Psoas muscle (tissue), 8 donors: Measurements from ENCODE around the gene NFATC1. TPM values are rescaled to one million over a fixed set of nuclear protein-coding genes. Genes with fewer than 3 reads are reported as not detected.

Experiments
- ATAC-seq, 4 donors: fragments of 200-7000 bp; cut with Tn5 transposase; one replicate each; pipeline ENCODE4 v1.9.1; 2020; ENCODE audit warnings: moderate library complexity in 3 of 4, mild to moderate bottlenecking in 2 of 4
- DNase-seq, 2 donors: peaks; one replicate each; pipeline ENCODE4 v3.0.0-alpha.2; 2020
- H3K27ac ChIP-seq: fragments of 200-600 bp; one replicate; pipeline ENCODE4 v1.8.0; 2022
- H3K27me3 ChIP-seq, 3 donors: fragments of 200-600 bp in 1 of 3; one replicate each; pipeline versions ENCODE4 v1.6.1 to v1.8.0; 2013 to 2022; ENCODE audit warnings: low read length in 2 of 3, mild to moderate bottlenecking in 2 of 3, moderate library complexity in 1 of 3; ENCODE audit not compliant: insufficient read depth in 3 of 3
- H3K36me3 ChIP-seq, 2 donors: fragments of 200-600 bp in 1 of 2; one replicate each; pipeline versions ENCODE4 v1.6.1 to v1.8.0; 2013 to 2022; ENCODE audit warnings: low read depth in 1 of 2, mild to moderate bottlenecking in 1 of 2, moderate library complexity in 1 of 2; ENCODE audit not compliant: insufficient read depth in 1 of 2
- H3K4me1 ChIP-seq: fragments of 200-600 bp; one replicate; pipeline ENCODE4 v1.8.0; 2022
- H3K4me3 ChIP-seq: fragments of 200-600 bp; one replicate; pipeline ENCODE4 v1.8.0; 2022; ENCODE audit warnings: mild to moderate bottlenecking
- H3K9me3 ChIP-seq: fragments of 200-600 bp; one replicate; pipeline ENCODE4 v1.8.0; 2022
- CTCF ChIP-seq: fragments of 200-600 bp; IDR thresholded peaks from one replicate; pipeline ENCODE4 v1.8.0; 2022; ENCODE audit warnings: antibody characterized with exemption
- WGBS, 3 donors: extraction: QIAGEN DNeasy Blood & Tissue Kit; methylation state at CpG; one replicate each; pipeline versions ENCODE4 v1.1.6 to v1.1.7; 2013; 5-methylcytosine and 5-hydroxymethylcytosine counted together
- intact Hi-C, 2 donors: fragments of 100-400 bp; cut with DNase I; formaldehyde crosslinking; loops; one replicate each; pipeline versions ENCODE4 v1.11.0 to v1.14.2; 2022
- polyA plus RNA-seq, 3 donors: library from polyadenylated mRNA; stranded (reverse); fragments of 200-250 nt; gene quantifications; one replicate each; pipeline ENCODE4 v1.2.3, GENCODE V29; 2013
- total RNA-seq, 4 donors: library from RNA; stranded (reverse); fragmentation: NEBNext Ultra II Directional in 2 of 4; extraction: Animal tissue kit (Norgen Biotek cat#: 25700) in 2 of 4; gene quantifications; one replicate each; pipeline versions ENCODE4 v1.2.1 to v1.2.4, GENCODE V29; 2021 to 2023
- donor health status: healthy with polysubstance abuse.
- donor health status: DM: no; HTN: no; CAD: no; lungs with moderate emphysema.
- donor health status: Bipolar disorder and iron deficiency.
- donor health status: healthy.
- donor health status: DM: yes; HTN: yes; CAD: no.
- donor health status: DM: no; HTN: no; CAD: no.
- donor health status: DM: no; HTN: no; CAD: no.
- donor health status: DM: yes; HTN: yes; CAD: no.

Gene NFATC1
- total and polyA plus RNA-seq, 7 donors = 3.0 to 28.7 (median 21.0) TPM

GRCh38 chr18:79484661-79485621 lies 89.2 kb downstream of the NFATC1 start:
- H3K4me1 ChIP-seq = peaks cover 18% of the 10 kb centered on the region
- H3K9me3 ChIP-seq = no peaks in the 10 kb centered on the region
- peak; percentile 30 to 43 (median 33) for ATAC-seq
- WGBS, 3 donors = 52 to 66% (median 66%) methylated on average over 48 to 50 of the region's 50 CpGs
- H3K36me3 ChIP-seq = peaks cover 0 to 27% of the 10 kb centered on the region in 2 donors
- no peak for TF ChIP-seq CTCF
- H3K4me3 ChIP-seq = peak overlapping the region; percentile 19
- DNase-seq = peak; percentile 49 to 50
- H3K27me3 ChIP-seq = no peaks in the 10 kb centered on the region
- intact Hi-C loops = loop anchor here in 1 of 2 donors (5.0 kb wide), 1 partner anchor 38 kb away; no protein-coding TSS in a partner anchor
- H3K27ac ChIP-seq = peak overlapping the region; percentile 74

GRCh38 chr18:79485788-79486355 lies 90.1 kb downstream of the NFATC1 start:
- peak; percentile 71 to 92 (median 86) for ATAC-seq
- TF ChIP-seq CTCF = no peak
- Histone ChIP-seq H3K27me3 (no peaks in the 10 kb centered on the region), H3K9me3 (no peaks in the 10 kb centered on the region), H3K36me3 (peaks cover 0 to 31% of the 10 kb centered on the region in 2 donors), H3K27ac (peak overlapping the region; percentile 74), H3K4me3 (peak overlapping the region; percentile 19), H3K4me1 (peaks cover 18% of the 10 kb centered on the region)
- WGBS, 3 donors = 42 to 51% (median 48%) methylated on average over 16 of the region's 16 CpGs
- intact Hi-C loops = no loop called here
- peak in 1 of 2 donors; percentile 13 for DNase-seq

- peak; percentile 68 to 87 (median 75) for ATAC-seq
- H3K4me1 ChIP-seq = peaks cover 18% of the 10 kb centered on the region
- H3K27ac ChIP-seq = peak overlapping the region; percentile 74
- 65 to 82% (median 73%) methylated on average over 57 to 69 of the region's 69 CpGs for WGBS, 3 donors
- DNase-seq = peak; percentile 49 to 83
- no peak for TF ChIP-seq CTCF
- intact Hi-C loops = no loop called here
- H3K9me3 ChIP-seq = no peaks in the 10 kb centered on the region
- H3K4me3 ChIP-seq = peak overlapping the region; percentile 19
- peaks cover 0 to 31% of the 10 kb centered on the region in 2 donors for H3K36me3 ChIP-seq
- H3K27me3 ChIP-seq = no peaks in the 10 kb centered on the region
Observed at GRCh38 chr18:79486356-79487182, 90.8 kb downstream of the NFATC1 start.

GRCh38 chr18:79487183-79487800 lies 91.6 kb downstream of the NFATC1 start:
- 95 to 98% (median 97%) methylated on average over 42 of the region's 42 CpGs for WGBS, 3 donors
- ATAC-seq (no peak), DNase-seq (peak; percentile 18 to 50)
- no peaks in the 10 kb centered on the region for H3K9me3 ChIP-seq
- peaks cover 0 to 31% of the 10 kb centered on the region in 2 donors for H3K36me3 ChIP-seq
- no peak for TF ChIP-seq CTCF
- no peaks in the 10 kb centered on the region for H3K27me3 ChIP-seq
- H3K27ac ChIP-seq = no peak overlapping the region
- H3K4me3 ChIP-seq = no peak overlapping the region
- intact Hi-C loops = no loop called here
- peaks cover 18% of the 10 kb centered on the region for H3K4me1 ChIP-seq
